HG03442 (cell line): ENCODE measurements around the gene C19orf67.

Source experiments
- ATAC-seq: cut with Tn5 transposase; IDR thresholded peaks from one replicate; pipeline ENCODE4 v1.9.1; 2021; ENCODE audit warnings: mild to moderate bottlenecking, moderate library complexity; ENCODE audit not compliant: unreplicated experiment

C19orf67 gene

DNA sequence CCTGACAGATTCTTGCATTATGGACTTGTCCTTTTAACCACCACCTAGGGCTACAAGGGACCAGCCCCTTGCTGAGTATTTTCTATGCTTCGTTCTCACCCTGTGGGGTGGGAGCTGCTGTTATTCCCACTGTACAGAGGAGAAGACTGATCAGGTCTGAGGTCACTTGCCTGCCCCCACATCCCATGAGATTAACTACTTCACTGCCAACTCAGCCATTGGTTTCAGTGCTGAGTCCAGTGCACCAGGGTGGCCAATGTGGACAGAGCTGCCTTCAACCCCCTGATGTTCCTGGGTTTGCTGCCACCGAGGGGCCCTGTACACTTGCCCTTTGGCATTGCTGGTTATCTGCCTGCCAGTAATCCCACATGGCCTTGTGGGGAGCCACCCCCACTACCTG is 25.1 kb upstream of the C19orf67 start:
- ATAC-seq, result no peak

DNA sequence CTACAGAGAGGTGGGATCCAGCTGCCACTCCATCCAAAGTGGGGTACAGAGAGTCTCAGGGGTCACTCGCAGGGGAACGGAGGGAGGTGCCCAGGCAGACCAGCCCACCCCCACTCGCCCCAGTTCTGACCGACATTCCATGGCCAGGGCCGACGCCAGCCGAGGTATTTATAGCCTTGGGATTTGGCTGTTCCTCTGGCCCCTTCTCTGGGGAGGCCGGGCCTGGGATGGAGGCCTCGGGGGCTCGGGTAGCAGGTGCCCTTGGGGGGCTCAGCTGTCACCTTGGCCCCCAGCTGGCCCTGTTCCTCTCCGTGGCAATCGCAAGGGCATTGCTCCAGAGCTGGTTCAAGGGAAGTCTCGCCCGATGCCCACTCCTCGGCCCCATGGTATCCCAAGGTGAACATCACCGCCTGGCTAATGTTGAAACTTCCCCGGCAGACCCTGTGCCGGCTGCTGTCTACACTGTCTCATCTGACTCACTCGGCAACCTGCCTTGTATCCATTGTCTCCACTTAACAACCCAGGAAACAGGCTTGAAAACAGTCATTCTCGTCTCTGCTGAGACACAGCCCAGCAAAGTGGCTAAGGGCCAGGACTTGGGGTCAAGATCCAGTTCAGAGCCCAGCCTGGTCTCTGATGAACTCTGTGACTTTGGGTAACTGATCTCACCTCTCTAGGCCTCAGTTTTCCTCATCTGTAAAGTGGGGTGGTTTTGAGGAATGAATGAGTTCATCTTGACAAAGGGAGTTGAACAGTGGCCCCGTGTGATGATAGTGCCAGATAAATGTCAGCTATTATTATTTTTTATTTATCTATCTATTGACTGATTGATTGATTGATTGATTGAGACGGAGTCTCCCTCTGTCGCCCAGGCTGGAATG is 22.2 kb upstream of the C19orf67 start:
- no peak for ATAC-seq

DNA sequence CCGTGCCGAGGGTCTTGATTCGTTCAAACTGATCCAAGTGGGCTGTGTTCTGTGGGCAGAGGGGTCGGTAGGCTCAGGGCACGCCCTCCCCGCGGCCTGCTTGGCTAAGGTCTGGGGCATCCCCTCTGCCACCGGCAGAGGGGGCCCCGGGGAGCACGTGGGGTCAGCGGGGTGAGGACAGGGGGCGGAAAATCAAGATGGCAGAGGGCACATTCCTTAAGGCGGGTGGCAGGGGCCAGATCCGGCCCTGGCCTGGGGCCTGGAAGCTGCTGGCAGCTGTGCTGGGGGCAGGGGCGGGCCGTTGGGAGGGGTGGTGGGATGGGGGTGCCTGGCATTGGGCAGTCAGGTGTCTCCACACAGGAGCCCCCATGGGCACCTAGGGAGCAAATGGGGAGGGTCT is 21.3 kb upstream of the C19orf67 start:
- no peak for ATAC-seq

- ATAC-seq, result no peak
Observed at GRCh38 chr19:14105680-14106079, 20.1 kb upstream of the C19orf67 start.

DNA sequence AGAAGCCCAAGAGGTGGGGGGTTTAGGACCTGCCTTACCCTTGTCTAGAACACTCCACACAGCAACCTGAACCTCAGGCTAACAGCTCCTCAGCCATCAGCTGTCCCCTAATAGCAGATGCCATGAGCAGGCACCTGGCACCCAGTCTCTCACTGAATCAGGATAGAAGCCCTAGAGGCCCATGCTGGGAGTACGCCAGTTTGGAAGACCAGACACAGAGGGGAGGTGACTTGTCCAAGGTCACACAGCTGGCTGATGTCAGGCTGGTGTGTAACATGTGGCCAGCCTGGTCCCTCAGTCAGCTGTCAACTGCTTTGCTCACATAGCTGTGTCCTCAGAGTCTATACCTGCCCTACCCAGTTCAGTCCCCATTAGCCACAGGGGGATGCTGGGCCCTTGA is 17.7 kb upstream of the C19orf67 start:
- no peak for ATAC-seq

DNA sequence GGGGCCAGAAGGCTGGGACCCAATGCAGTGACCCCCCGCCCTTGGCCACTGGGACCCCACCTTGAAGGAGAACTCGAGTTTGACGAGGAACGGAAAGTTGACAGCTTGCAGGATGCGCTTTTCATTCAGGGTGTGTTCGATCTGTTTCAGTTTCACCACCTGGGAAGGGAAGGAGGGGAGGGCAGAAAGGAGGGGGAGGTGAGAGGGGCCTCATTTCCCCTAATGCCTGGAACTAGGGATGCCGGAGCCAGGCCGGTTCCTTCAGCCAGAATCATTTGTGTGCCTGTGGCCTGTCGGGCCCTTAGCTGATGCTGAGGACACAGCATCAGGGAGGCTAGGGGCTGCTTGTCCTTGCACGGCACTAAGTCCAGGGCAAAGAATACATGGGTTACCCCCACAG is 17.2 kb upstream of the C19orf67 start:
- ATAC-seq, result no peak

DNA sequence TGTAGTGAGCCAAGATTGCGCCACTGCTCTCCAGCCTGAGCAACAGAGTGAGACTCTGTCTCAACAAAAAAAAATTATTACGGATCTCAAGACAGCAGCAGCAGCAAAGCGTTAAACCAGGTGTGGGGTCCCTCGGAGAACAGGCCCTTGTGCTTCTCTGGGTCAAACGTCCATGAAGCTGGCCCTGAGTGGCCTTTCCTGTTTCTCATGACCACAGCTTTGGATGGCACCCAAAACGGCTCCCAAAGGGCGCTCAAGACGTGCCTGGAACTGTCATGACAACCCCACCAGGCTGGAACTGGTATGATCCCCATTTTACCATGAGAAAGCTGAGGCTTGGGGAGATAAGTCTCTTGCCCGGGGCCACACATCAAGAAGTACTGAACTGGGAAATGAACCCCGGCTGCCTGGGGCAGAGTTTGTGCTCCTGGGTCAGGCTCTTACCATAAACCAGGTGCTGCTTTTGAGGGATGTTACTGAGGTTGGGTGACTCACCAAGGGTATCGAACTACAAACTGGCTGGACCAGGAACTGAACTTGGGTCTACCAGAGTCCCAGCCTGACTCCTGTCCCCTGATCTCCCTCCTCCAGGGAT is 16.6 kb upstream of the C19orf67 start:
- ATAC-seq, result no peak

GRCh38 chr19:14101003-14101545 is 15.5 kb upstream of the C19orf67 start:
- ATAC-seq, result no peak

DNA sequence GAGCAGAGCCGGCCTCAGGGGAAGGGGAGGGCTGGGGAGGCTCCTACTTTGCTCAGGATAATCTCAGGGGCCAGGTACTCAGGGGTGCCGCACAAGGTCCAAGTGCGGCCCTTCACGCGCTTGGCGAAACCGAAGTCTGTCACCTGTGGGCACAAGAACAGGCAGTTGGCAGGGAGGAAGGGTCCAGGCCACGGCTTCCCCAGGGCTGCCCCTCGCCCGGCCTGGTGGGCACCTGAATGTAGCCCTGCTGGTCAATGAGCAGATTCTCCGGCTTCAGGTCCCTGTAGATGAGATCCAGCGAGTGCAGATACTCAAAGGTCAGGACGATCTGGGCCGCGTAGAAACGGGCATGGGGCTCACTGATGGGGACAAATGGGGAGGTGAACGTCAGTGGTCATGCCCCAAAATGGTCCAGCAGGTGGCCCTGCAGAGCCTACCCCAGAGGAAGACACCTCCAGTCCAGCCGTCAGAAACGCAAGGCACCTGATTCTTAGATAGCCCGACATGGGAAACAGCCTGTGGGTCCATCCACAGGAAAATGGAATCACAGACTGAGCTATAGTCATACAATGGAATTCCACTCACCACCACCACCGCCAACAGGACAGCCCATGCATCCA is 12.1 kb upstream of the C19orf67 start:
- no peak for ATAC-seq

GRCh38 chr19:14096272-14096992 is 10.8 kb upstream of the C19orf67 start:
- no peak for ATAC-seq

- ATAC-seq, result no peak
Observed at GRCh38 chr19:14094854-14095253, 9.3 kb upstream of the C19orf67 start.

- no peak for ATAC-seq
Observed at GRCh38 chr19:14093117-14093823, 7.7 kb upstream of the C19orf67 start.

- peak; percentile 6 for ATAC-seq
Observed at GRCh38 chr19:14091813-14092462, 6.4 kb upstream of the C19orf67 start.

- ATAC-seq, result peak; percentile 55
Observed at GRCh38 chr19:14091081-14091812, 5.7 kb upstream of the C19orf67 start.

DNA sequence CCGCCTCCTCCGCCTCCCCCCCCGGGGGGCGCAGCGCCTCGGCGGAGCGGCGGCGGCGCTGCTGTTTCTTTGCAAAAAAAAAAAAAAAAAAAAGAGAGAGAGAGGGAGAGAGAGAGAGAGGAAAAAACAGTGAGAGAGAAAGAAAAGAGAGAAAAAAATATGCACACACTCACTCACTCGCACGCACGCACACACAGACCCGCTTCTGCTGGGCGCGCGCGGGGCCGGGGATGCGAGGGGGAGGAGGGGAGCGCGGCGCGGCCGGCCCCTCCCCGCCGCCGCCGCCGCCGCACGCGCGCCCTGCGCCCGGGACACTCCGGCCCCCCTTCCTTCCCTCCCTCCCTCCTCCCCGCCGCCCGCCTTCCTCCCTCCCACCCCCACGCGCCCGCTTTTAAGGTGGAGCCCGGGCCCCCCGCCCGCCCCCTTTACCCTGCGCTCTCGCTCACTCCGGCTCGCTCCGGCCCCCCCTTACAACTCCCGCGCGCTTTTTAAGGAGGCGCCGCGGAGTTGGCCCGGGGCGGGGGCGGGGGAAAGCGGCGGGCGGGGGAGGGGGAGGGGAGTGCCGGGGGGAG is 5.0 kb upstream of the C19orf67 start, which contains the start of gene SAMD1:
Gene SAMD1 (minus strand): TSS at position 243 of the 572 bp plus-strand sequence.
- ATAC-seq, result peak; percentile 33

DNA sequence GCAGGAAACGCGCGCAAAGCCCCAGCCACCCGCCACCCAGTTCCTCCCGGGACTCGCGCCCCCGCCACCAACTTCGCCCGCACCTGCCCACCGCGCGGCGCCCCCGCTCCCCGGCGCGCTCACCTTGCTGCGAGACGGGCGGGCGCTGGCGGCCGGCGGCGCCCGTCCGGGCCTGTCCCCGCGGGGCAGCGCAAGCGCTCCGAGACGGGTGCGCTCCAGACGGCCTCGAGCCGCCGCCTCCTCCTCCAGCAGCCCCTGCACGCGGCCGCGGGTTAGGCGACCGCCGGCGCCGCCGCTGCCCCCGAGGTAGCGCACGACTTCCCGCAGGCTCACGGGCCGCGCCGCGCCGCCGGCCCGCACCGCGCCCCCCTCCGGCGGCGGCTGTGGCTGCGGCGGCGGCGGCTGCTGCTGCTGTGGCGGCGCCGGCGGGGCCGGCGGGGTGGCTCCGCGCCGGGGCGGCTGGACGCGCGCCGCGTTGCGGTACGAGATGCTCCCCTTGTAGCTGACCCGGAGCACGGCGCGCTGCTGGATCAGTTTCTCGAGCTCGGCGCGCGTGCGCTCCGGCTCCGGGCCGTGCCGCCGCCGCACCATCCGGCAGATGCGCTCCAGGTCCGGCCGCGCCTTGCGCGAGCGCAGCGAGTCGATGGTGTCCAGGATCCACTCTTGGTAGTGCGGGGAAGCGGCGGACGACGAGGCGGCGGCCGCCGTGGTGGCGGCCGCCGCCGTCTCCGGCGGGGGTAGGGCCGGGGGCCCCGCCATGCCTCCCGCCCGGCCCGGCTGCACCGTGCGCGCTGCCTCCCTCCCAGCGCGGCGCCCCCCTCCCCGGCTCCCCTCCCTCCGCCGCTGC is 4.3 kb upstream of the C19orf67 start:
- ATAC-seq, result no peak

- ATAC-seq, result no peak
Observed at GRCh38 chr19:14089412-14089661, 3.8 kb upstream of the C19orf67 start.
